Measurements from ENCODE around the gene CERS6. TPM values are rescaled to one million over a fixed set of nuclear protein-coding genes. Genes with fewer than 3 reads are reported as not detected.

The CERS6 gene
- total RNA-seq, 2 donors from 2014 or later: 13.7 to 15.8 TPM

DNA sequence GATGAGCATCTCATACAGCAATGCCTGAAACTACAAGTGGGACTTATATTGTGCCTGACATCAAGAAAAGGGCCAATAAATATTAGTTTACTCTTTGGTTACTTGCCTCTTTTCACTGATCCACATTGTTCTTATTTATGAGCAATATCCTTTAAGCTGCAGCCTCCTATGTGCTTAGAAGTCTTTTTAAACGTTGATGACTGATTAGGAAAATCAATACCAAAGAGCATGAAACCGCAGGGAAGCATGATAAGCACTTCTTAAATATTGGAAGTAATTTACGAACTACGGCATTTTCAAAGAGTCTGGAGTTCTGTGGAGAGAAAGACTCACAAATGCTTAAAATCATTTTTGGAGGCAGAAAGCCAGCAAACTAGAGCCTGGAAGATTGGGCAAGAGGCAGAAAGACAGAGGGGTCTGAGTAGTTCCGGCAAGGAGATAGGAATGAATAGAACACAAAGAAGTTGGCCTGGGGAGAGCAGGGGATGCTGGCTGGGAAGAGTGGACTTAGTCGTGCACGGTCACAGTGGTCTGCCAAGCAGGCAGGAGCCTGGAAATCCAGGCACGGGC is 223.8 kb downstream of the CERS6 start:
- no peaks in the 10 kb centered on the region for H3K27me3 ChIP-seq (replicated peaks; ENCODE audit: insufficient read depth)
- no peaks in the 10 kb centered on the region for H3K36me3 ChIP-seq
- TF ChIP-seq, protein P1, sequence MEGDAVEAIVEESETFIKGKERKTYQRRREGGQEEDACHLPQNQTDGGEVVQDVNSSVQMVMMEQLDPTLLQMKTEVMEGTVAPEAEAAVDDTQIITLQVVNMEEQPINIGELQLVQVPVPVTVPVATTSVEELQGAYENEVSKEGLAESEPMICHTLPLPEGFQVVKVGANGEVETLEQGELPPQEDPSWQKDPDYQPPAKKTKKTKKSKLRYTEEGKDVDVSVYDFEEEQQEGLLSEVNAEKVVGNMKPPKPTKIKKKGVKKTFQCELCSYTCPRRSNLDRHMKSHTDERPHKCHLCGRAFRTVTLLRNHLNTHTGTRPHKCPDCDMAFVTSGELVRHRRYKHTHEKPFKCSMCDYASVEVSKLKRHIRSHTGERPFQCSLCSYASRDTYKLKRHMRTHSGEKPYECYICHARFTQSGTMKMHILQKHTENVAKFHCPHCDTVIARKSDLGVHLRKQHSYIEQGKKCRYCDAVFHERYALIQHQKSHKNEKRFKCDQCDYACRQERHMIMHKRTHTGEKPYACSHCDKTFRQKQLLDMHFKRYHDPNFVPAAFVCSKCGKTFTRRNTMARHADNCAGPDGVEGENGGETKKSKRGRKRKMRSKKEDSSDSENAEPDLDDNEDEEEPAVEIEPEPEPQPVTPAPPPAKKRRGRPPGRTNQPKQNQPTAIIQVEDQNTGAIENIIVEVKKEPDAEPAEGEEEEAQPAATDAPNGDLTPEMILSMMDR (IDR thresholded peaks at IDR 0.05): no peak
- no peak overlapping the region for H3K4me3 ChIP-seq
- ATAC-seq (ENCODE audit: insufficient number of reproducible peaks, low FRiP score, low read depth) (no peak), DNase-seq (ENCODE audit: low spot score) (no peak)
- no peak overlapping the region for H3K27ac ChIP-seq
- H3K4me1 ChIP-seq (ENCODE audit: control insufficient read depth in 1 of 2, low read depth in 2 of 2): no peaks in the 10 kb centered on the region
- H3K9me3 ChIP-seq: no peaks in the 10 kb centered on the region

DNA sequence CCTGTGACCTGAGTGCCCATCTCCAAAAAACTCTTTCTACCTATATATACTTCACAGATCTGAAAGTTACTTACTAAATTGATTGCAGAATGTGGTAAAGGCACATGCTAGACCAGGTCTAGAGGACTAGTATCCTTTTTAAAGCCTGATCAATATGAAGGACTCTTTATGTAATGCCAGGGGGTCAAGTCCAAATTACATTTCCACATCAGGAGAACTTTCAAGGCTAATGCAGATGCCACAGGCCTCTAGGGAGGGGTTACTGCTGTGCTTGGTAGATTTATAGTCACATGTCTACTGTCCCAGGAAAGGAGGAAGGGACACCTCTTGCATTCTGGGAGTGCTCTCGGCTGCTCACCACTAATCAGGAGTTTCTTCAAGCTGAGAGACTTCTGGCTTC is 227.9 kb downstream of the CERS6 start:
- TF ChIP-seq, protein P1 (IDR thresholded peaks at IDR 0.05): no peak
- Histone ChIP-seq H3K27me3 (replicated peaks; ENCODE audit: insufficient read depth) (no peaks in the 10 kb centered on the region), H3K36me3 (no peaks in the 10 kb centered on the region), H3K27ac (no peak overlapping the region), H3K9me3 (no peaks in the 10 kb centered on the region), H3K4me3 (no peak overlapping the region), H3K4me1 (ENCODE audit: control insufficient read depth in 1 of 2, low read depth in 2 of 2) (no peaks in the 10 kb centered on the region)
- DNase-seq (ENCODE audit: low spot score) (no peak), ATAC-seq (ENCODE audit: insufficient number of reproducible peaks, low FRiP score, low read depth) (no peak)

DNA sequence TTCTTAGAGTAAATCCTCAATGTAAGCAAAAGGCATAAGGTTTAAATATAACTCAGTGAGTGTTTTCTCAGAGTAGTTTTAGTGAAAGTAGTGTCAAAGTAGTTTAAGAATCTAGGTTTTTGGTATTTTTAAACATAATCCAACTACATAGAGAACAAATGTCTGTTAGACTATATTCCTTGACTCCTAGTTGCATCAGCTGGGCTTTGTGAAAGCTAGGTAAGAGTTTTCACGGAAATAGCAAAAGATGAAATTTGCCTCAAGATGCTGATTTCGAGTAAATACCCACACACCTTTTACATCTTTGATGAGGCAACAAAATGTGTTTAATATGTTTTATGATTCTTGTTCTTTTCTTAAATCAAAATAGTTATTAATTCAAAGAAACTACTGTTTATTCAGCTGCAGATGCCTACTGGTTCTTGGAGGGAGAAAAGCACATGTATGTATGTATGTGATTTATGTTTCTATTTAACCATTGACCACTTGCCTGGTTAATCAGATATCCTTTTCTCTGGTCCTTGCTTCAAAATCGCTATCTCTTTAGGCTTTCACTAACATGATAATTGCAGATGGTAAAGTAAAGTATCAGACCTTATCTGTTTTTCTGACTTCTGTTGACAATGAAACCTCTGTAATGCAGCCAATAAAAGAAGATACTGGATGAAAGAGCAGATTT is 229.0 kb downstream of the CERS6 start:
- DNase-seq (ENCODE audit: low spot score) (no peak), ATAC-seq (ENCODE audit: insufficient number of reproducible peaks, low FRiP score, low read depth) (no peak)
- no peaks in the 10 kb centered on the region for H3K4me1 ChIP-seq (ENCODE audit: control insufficient read depth in 1 of 2, low read depth in 2 of 2)
- TF ChIP-seq, protein P1 (IDR thresholded peaks at IDR 0.05): no peak
- no peaks in the 10 kb centered on the region for H3K27me3 ChIP-seq (replicated peaks; ENCODE audit: insufficient read depth)
- no peaks in the 10 kb centered on the region for H3K36me3 ChIP-seq
- no peaks in the 10 kb centered on the region for H3K9me3 ChIP-seq
- no peak overlapping the region for H3K27ac ChIP-seq
- H3K4me3 ChIP-seq: no peak overlapping the region

DNA sequence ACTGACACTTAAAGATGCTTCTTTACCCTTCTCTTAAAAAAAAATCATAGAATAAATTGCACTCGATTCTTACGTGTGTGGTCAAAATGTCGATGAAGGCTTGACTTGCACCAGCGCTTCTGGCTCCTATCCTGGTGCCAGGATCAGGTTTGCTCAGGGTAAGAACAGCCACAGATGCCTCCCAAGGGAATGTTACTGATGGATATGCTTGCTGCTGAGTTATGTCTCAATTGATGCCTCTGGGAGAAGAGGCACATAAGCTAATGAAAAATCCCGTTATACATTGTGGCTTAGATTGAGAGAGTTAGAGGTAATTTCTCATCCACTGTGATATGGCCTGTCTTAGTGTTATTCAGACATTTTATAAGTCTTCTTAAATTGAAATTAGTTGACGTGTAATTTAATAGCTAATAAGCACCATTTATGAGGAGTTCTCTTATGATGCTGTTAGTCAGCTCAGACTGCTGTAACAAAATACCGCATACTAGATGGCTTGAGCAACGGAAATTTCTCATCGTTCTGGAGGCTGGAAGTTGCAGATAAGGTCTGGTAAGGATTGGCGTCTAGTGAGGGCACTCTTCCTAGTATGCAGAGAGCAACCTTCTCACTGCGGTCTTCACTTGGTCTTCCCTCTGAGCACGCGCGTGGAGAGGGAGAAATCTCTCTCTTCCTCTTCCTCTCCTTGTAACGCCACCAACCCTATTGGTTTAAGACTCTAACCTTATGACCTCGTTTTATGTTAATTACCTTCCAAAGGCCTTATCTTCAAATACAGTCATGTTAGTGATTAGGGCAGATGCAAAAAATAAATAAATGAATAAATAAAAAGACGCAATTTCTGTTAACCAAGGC is 229.8 kb downstream of the CERS6 start:
- H3K9me3 ChIP-seq: no peaks in the 10 kb centered on the region
- H3K36me3 ChIP-seq: no peaks in the 10 kb centered on the region
- TF ChIP-seq, protein P1 (IDR thresholded peaks at IDR 0.05): no peak
- DNase-seq (ENCODE audit: low spot score) (no peak), ATAC-seq (ENCODE audit: insufficient number of reproducible peaks, low FRiP score, low read depth) (no peak)
- no peaks in the 10 kb centered on the region for H3K27me3 ChIP-seq (replicated peaks; ENCODE audit: insufficient read depth)
- H3K4me1 ChIP-seq (ENCODE audit: control insufficient read depth in 1 of 2, low read depth in 2 of 2): no peaks in the 10 kb centered on the region
- H3K27ac ChIP-seq: no peak overlapping the region
- H3K4me3 ChIP-seq: no peak overlapping the region
